HG03558 (cell line): ENCODE results near the gene PTH2R.
A peak's percentile ranks its signal among the peaks of the same experiment; 100 is the strongest.
"Not testable (repeated sequence)": the region's sequence is repeated elsewhere in the genome, so short reads cannot be mapped to it uniquely, and the experiment has no call there.

Experiments
- ATAC-seq: cut with Tn5 transposase; IDR thresholded peaks from one replicate; pipeline ENCODE4 v1.9.1; 2021; ENCODE audit warnings: moderate number of reproducible peaks; ENCODE audit not compliant: unreplicated experiment; ENCODE audit errors: extremely low read depth

PTH2R gene

DNA sequence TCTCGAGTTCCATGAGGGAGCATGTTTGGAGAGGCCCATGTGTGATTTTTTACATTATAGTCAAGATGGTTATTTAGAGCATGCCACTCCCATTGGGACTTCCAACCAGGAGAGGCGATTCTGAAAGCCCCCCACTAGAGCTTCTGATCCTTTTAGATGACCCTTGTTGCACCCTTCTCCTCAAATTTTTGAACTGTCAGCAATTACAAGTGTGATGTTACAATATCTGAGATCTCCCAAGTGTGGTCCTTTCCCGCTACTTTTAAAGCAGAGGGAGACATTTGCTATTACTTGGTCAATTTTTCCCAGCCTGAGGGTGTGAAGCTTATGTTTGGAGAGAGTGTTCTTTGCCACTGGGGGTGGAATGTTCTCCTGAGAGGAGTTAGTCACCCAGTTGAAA lies 16.7 kb upstream of the PTH2R start:
- no peak for ATAC-seq

GRCh38 chr2:208392300-208392699 lies 14.3 kb upstream of the PTH2R start:
- ATAC-seq: no peak

GRCh38 chr2:208396796-208397195 lies 9.8 kb upstream of the PTH2R start:
- ATAC-seq: not testable (repeated sequence)

GRCh38 chr2:208399201-208399600 lies 7.4 kb upstream of the PTH2R start:
- ATAC-seq: no peak

DNA sequence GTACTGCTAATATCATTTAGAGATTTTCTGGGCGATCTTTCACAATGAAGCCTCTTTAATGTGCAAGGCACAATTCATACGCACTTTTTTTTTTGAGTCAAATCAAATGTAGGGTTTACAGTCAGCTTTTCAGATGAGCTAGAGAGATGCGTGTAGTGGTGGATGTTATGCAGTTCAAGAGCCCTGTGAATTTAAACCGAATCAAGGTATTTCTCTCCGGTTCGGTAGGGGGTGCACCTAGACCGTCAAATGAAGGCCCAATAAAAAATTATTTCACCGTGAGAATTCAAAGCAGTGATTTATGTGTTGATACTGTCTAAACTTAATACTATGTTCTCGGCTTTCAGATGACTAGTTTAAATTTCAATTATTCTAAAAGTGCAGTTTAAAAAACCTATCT lies 1.1 kb downstream of the PTH2R start:
- no peak for ATAC-seq

- ATAC-seq: no peak
Observed at GRCh38 chr2:208413931-208414330, 7.3 kb downstream of the PTH2R start.

DNA sequence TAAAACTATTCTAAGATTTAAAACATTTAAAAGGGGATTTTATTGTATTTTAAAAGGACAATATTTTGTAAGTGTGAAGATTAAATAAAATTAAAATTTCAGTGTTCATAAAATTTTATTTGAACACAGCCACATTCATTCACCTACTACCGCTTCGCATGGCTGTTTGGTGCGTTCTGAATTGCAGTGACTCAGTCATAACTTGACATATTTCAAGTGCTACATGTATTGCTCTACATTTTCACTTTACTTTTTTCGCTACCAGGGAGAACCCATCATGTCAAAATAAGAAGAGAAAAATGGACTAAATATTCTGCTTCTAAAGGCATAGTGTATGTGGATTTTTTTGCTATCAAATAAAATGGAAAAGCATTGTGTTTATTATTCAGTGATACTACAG lies 8.7 kb downstream of the PTH2R start:
- ATAC-seq: no peak

DNA sequence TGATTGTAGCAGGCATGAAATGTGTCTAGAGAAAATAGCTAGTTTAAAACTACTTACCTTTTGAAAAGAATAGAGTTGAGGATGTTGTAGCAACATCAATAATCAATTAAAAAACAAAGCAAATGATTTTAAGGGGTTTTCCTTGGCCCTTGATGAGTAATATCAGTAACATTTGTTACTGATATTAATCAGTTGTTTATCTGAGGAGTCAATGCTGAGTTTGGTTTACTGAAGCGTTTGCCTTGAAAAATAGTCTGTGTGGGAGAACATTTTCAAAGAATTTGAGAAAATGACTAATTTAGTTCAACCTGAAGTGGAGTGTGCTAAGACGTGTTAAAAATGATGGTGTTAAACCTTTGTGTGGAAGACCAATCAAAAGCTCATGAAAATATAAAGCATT lies 9.3 kb downstream of the PTH2R start:
- peak; percentile 81 for ATAC-seq

- no peak for ATAC-seq
Observed at GRCh38 chr2:208426412-208427045, 19.9 kb downstream of the PTH2R start.

- no peak for ATAC-seq
Observed at GRCh38 chr2:208437755-208438154, 31.2 kb downstream of the PTH2R start.

DNA sequence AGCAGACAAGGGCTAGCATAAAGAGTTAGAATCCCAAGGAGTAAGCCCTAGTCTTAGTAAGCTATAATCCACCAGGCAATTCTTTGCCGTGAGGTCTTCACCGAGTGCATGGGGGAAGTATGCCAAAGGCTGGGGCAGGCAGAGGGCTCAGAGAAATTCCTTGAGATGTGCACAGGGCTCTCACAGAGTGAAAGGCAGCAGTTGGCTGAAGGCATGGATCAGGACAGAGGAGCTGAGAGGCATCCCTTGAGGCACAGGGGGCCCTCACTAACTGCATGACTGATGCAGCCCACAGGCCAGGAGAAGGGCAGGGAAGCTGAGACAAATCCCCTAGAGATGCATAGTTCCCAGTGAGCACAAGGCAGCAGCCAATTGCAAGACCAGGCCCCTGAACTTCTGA lies 34.1 kb downstream of the PTH2R start:
- no peak for ATAC-seq

GRCh38 chr2:208441951-208442350 lies 35.4 kb downstream of the PTH2R start:
- ATAC-seq: no peak

GRCh38 chr2:208447447-208447846 lies 40.9 kb downstream of the PTH2R start:
- not testable (repeated sequence) for ATAC-seq

- ATAC-seq: no peak
Observed at GRCh38 chr2:208451061-208451460, 44.5 kb downstream of the PTH2R start.

DNA sequence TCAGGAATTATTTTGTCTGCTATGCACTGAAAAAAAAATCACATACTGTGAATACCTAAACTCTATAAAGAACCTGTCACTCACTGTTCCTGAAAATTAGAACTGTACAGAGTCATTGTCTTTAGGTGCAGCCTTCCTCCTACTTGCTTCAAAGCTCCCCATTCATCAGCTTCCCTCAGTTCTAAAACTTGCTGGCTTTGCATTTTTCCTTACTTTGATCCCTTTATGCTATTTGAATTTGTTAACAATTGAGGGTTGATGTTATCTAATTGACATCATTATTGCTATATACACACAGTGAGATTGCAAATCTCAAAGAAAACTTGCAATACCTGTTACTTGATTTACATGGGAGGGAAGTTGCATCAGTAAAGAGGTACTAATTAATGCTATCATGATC lies 48.3 kb downstream of the PTH2R start:
- no peak for ATAC-seq

DNA sequence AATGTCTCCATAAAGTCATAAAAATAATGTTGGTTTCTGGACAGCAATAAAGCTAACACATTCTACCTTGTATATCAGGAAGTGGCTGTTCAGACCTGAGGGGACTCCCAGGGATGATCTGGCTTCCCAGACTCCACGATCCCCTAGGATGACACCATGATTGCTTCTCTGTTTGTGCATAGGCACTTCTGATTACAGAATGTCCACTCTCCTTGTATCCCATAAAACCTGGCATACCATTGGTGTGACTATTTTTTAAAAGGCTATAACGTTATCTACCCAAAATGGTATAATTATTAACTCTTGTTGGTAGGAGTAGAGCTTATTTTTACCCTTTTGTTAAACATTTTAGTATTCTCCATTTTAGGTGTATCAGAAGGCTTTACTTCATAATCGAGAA lies 57.1 kb downstream of the PTH2R start:
- no peak for ATAC-seq

DNA sequence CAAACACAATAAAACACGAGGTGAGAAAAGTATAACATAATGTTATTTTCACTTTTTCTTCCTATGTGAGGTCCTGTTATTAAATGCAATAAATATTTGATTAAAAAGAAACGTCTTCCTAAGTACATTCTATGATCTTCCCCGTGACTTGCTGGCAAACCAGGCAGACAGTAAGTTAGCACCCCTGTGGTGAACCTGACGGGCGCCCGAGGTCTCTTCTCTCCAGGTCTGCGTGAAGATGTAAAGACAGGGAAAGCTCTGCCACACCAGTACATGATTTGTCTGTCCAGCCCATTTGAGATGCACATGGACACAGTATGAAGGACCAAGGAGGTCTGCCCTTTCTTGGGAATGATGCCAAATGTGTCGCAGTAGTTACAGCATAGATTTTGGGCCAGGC lies 57.6 kb downstream of the PTH2R start:
- ATAC-seq: no peak

DNA sequence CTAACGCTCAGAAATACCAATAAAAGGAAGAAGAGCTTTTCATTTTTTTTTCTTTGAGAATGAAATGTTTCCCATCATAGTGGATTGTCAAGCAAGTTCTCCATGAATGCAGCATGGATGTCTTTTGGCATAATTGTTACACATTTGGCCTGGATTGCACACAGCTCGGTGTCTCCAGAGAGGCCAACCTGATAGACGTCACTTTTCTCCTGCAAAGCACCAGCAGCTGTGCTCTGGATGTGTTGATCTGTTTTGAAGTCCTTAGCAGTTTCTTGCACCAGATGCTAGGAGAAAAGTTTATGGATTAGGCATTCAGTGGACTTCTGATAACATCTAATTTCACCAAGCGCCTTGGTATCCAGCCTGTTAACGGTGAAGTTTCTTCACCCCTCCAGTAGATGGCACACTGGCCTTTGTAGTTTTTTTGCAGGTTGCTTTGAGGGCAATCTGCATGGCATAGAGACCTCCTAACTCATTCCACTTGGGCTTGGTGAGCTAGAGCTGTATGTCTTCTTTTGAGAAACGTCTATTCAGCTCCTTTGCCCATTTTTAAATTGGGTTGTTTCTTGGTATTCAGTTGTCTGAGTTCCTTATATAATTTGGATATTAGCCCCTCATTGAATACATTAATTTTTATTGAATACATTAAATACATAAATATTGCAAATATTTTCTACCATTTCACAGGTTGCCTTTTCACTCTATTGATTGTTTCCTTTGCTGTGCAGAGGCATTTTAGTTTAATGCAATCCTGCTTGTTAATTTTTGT lies 59.7 kb downstream of the PTH2R start:
- peak; percentile 62 for ATAC-seq

- no peak for ATAC-seq
Observed at GRCh38 chr2:208466920-208467298, 60.3 kb downstream of the PTH2R start.

GRCh38 chr2:208467564-208467963 lies 61.0 kb downstream of the PTH2R start:
- ATAC-seq: no peak

GRCh38 chr2:208477741-208478140 lies 71.1 kb downstream of the PTH2R start:
- ATAC-seq: no peak

GRCh38 chr2:208479342-208479741 lies 72.8 kb downstream of the PTH2R start:
- ATAC-seq: no peak
